NCI-H2196 (cell line): ENCODE measurements around the gene ELF3.
"Not testable (repeated sequence)": the region's sequence is repeated elsewhere in the genome, so short reads cannot be mapped to it uniquely, and the experiment has no call there.

Source experiments
- DNase-seq: peaks from one replicate; lab custom pipeline; 2025; ENCODE audit not compliant: unreplicated experiment; lab: John Stamatoyannopoulos, UW

The ELF3 gene

DNA sequence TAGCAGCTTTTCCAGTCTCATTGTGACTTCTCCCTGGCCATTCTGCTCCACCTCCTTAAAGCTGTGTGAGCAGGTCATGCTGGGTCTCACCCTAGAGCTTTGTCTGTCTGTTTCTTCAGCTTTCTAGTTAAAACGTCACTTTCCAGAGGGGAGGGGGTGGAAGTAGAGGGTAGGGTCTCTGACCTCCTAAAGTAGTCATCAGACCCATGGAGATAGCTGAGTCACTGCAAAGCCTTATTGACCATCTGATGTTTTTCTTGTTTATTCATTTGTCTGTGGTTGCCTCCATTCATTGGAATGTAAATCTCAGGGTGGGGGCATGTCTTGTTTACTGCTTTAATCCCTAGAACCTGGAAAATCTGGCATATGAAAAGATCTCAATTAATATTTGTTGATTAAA, 52.7 kb downstream of the ELF3 start:
- DNase-seq = no peak

DNA sequence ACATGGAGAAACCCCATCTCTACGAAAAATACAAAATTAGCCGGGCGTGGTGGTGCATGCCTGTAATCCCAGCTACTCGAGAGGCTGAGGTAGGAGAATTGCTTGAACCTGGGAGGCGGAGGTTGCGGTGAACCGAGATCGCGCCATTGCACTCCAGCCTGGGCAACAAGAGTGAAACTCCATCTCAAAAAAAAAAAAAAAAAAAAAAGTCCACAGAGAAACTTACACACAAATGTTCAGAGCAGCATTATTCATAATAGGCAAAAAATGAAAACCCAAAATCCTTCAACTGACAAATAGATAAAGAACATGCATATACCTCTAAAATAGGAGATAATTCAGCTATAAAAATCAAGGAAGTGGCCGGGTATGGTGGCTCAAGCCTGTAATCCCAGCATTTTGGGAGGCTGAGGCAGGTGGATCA, 54.5 kb downstream of the ELF3 start:
- not testable (repeated sequence) for DNase-seq
